HEK293T (cell line): Measurements from ENCODE around the gene MSH5.

Experiments used
- FOXM1 ChIP-seq: fragments of 450-650 bp; IDR thresholded peaks from 2 replicates; pipeline ENCODE4 v1.6.1; 2017; ENCODE audit warnings: mild to moderate bottlenecking, borderline replicate concordance
- PKNOX1 ChIP-seq: fragments of 450-650 bp; IDR thresholded peaks from 2 replicates; pipeline ENCODE4 v1.6.1; 2016
- SP1 ChIP-seq: fragments of 450-650 bp; IDR thresholded peaks from 2 replicates; pipeline ENCODE4 v1.6.1; 2017
- SUZ12 ChIP-seq: fragments of 450-650 bp; IDR thresholded peaks from 2 replicates; pipeline ENCODE4 v1.6.1; 2016; ENCODE audit warnings: mild to moderate bottlenecking
- TARDBP ChIP-seq: fragments of 450-650 bp; IDR thresholded peaks from 2 replicates; pipeline ENCODE4 v1.6.1; 2016

GRCh38 chr6:31727717-31728671 lies 11.8 kb upstream of the MSH5 start:
- no peak for TF ChIP-seq SUZ12
- no peak for TF ChIP-seq SP1
- no peak for TF ChIP-seq TARDBP
- no peak for TF ChIP-seq FOXM1
- TF ChIP-seq PKNOX1: no peak
